Right ventricle myocardium inferior (tissue), 1 donor: Measurements from ENCODE around the gene AKT1. TPM values are rescaled to one million over a fixed set of nuclear protein-coding genes. Genes with fewer than 3 reads are reported as not detected.
"Not testable (repeated sequence)": the region's sequence is repeated elsewhere in the genome, so short reads cannot be mapped to it uniquely, and the experiment has no call there.

Experiments used
- ATAC-seq: fragments of 200-7000 bp; cut with Tn5 transposase; one replicate; pipeline ENCODE4 v1.9.1; 2020; ENCODE audit warnings: mild to moderate bottlenecking, moderate library complexity
- DNase-seq: peaks from one replicate; pipeline ENCODE4 v3.0.0; 2021; ENCODE audit errors: missing footprints
- intact Hi-C: fragments of 100-400 bp; cut with DNase I; formaldehyde crosslinking; loops from one replicate; pipeline ENCODE4 v1.11.0; 2022
- long read RNA-seq: library from polyadenylated mRNA; unstranded; transcript quantifications from one replicate; pipeline ENCODE4 v2.0.0, GENCODE V29; 2021
- total RNA-seq: library from RNA; stranded (reverse); fragmentation: NEBNext Ultra II Directional; extraction: Animal tissue kit (Norgen Biotek cat#: 25700); gene quantifications from one replicate; pipeline ENCODE4 v1.2.1, GENCODE V29; 2021
- donor health status: DM: no; HTN: yes; CAD: no; lungs with severe emphysema.

Gene AKT1
- total RNA-seq: 134 TPM
- long read RNA-seq, transcript AKT1-203 (14 exons, 2,710 nt): major isoform, 312 of 434 reads
- long read RNA-seq, transcript AKT1-201 (15 exons, 2,866 nt): minor isoform, 9 of 434 reads
- long read RNA-seq, transcript AKT1-220 (15 exons, 2,742 nt): minor isoform, 40 of 434 reads
- long read RNA-seq, partial matches to known transcripts: 15 of 434 reads
- long read RNA-seq, other reads (novel, unspliced or antisense): 48 of 434 reads

GRCh38 chr14:104794993-104795780 is at the start of gene AKT1:
TSS of gene AKT1 (minus strand) at chr14:104795748. CDS start at chr14:104792643, 3,105 bp downstream.
- intact Hi-C loops: loop anchor here (5.0 kb wide), 1 partner anchor 43 kb away; the partner anchor contains the start of gene SIVA1
- DNase-seq: no peak
- no peak for ATAC-seq

GRCh38 chr14:104845033-104845666 is 49.6 kb upstream of the AKT1 start:
- ATAC-seq: no peak
- DNase-seq: no peak
- intact Hi-C loops: no loop called here

GRCh38 chr14:104844306-104845032 is 48.9 kb upstream of the AKT1 start:
- ATAC-seq: peak; percentile 28
- intact Hi-C loops: no loop called here
- peak; percentile 58 for DNase-seq

- ATAC-seq: peak; percentile 23
- intact Hi-C loops: no loop called here
- DNase-seq: peak; percentile 64
Measured at GRCh38 chr14:104843442-104844305, 48.1 kb upstream of the AKT1 start.

- no peak for ATAC-seq
- DNase-seq: no peak
- intact Hi-C loops: no loop called here
Measured at GRCh38 chr14:104843006-104843405, 47.5 kb upstream of the AKT1 start.

- intact Hi-C loops: no loop called here
- ATAC-seq: no peak
- no peak for DNase-seq
Measured at GRCh38 chr14:104841730-104842129, 46.2 kb upstream of the AKT1 start.

GRCh38 chr14:104836171-104836935 is 40.8 kb upstream of the AKT1 start:
- ATAC-seq, DNase-seq, intact Hi-C loops: not testable (repeated sequence)

- intact Hi-C loops: no loop called here
- DNase-seq (no peak), ATAC-seq (no peak)
Measured at GRCh38 chr14:104830781-104831180, 35.2 kb upstream of the AKT1 start.

- peak; percentile 43 for ATAC-seq
- no peak for DNase-seq
- intact Hi-C loops: no loop called here
Measured at GRCh38 chr14:104827177-104828055, 31.9 kb upstream of the AKT1 start.

GRCh38 chr14:104826861-104827176 is 31.3 kb upstream of the AKT1 start:
- intact Hi-C loops: loop anchor here (1.0 kb wide), 2 partner anchors 27 to 59 kb away; no protein-coding TSS in a partner anchor
- ATAC-seq: peak; percentile 1

GRCh38 chr14:104826189-104826860 is 30.8 kb upstream of the AKT1 start:
- peak; percentile 92 for ATAC-seq
- intact Hi-C loops: loop anchor here (1.0 kb wide), 2 partner anchors 26 to 58 kb away; no protein-coding TSS in a partner anchor
- peak; percentile 95 for DNase-seq

More at GRCh38 chr14:104826861-104827176, 31.3 kb upstream of the AKT1 start:
- DNase-seq: no peak

GRCh38 chr14:104824353-104824997 is 28.9 kb upstream of the AKT1 start:
- intact Hi-C loops: no loop called here
- ATAC-seq: no peak
- DNase-seq: no peak

GRCh38 chr14:104822821-104823615 is 27.5 kb upstream of the AKT1 start:
- ATAC-seq (no peak), DNase-seq (no peak)
- intact Hi-C loops: no loop called here

GRCh38 chr14:104821971-104822608 is 26.5 kb upstream of the AKT1 start:
- ATAC-seq (no peak), DNase-seq (no peak)
- intact Hi-C loops: no loop called here
